Colonic mucosa (tissue), 4 donors: ENCODE measurements around the gene LIPK. TPM values are rescaled to one million over a fixed set of nuclear protein-coding genes. Genes with fewer than 3 reads are reported as not detected.
"Not testable (repeated sequence)": the region's sequence is repeated elsewhere in the genome, so short reads cannot be mapped to it uniquely, and the experiment has no call there.

ENCODE experiments used
- DNase-seq: peaks from one replicate; pipeline ENCODE4 v3.0.0-alpha.2; 2020
- H3K27ac ChIP-seq: fragments of 200-600 bp; one replicate; pipeline ENCODE4 v1.8.0; 2021
- H3K27me3 ChIP-seq: fragments of 200-600 bp; one replicate; pipeline ENCODE4 v1.8.0; 2021
- H3K36me3 ChIP-seq: fragments of 200-600 bp; one replicate; pipeline ENCODE4 v1.8.0; 2021
- H3K4me1 ChIP-seq: fragments of 200-600 bp; one replicate; pipeline ENCODE4 v1.8.0; 2021; ENCODE audit warnings: mild to moderate bottlenecking
- H3K4me3 ChIP-seq: fragments of 200-600 bp; one replicate; pipeline ENCODE4 v1.8.0; 2021
- H3K9ac ChIP-seq, 2 donors: one replicate each; pipeline ENCODE4 v1.7.0; 2013; ENCODE audit warnings: control low read depth in 2 of 2, low read depth in 2 of 2, low read length in 2 of 2
- H3K9me3 ChIP-seq: fragments of 200-600 bp; one replicate; pipeline ENCODE4 v1.8.0; 2021
- intact Hi-C: fragments of 100-400 bp; cut with DNase I; formaldehyde crosslinking; loops from one replicate; pipeline ENCODE4 v1.14.1; 2022
- total RNA-seq, 2 donors: library from RNA; stranded (reverse); fragmentation: NEBNext Ultra II Directional in 1 of 2; extraction: Animal tissue kit (Norgen Biotek cat#: 25700) in 1 of 2; gene quantifications; one replicate each; pipeline ENCODE4 v1.2.1, GENCODE V29; 2021
- TF ChIP-seq, protein P1 (sequence below): fragments of 200-600 bp; IDR thresholded peaks from one replicate; pipeline ENCODE4 v1.8.0; 2022; ENCODE audit warnings: antibody characterized with exemption, mild to moderate bottlenecking
- donor health status: healthy.
- donor health status: DM: no; HTN: no; CAD: no.
- donor health status: DM: no; HTN: no; CAD: no.

Gene LIPK
- total RNA-seq, 2 donors from 2014 or later = not detected

DNA sequence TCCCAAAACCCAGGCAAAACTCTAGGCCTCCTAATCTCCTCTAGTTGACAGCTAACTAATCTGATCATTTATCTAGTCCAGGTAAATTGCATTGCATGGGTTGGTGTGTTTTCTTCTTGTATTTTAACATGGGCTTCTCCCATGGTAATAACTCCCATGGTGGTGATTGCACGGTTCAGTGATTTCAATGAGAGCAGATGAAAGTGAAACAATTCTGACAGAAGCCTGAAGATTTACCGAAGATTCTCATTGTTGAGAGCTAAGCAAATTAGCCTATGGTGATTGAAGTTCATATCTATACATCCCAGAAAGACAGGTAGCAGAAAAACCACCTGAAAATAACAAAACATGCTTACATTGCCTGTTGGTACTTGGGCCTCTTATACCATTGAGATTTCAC lies 27.2 kb downstream of the LIPK start:
- H3K27ac ChIP-seq = no peak overlapping the region
- H3K4me3 ChIP-seq = no peak overlapping the region
- H3K27me3 ChIP-seq = no peaks in the 10 kb centered on the region
- no peak for DNase-seq
- H3K9me3 ChIP-seq = no peaks in the 10 kb centered on the region
- H3K36me3 ChIP-seq = no peaks in the 10 kb centered on the region
- no peaks in the 10 kb centered on the region for H3K4me1 ChIP-seq
- TF ChIP-seq, protein P1, sequence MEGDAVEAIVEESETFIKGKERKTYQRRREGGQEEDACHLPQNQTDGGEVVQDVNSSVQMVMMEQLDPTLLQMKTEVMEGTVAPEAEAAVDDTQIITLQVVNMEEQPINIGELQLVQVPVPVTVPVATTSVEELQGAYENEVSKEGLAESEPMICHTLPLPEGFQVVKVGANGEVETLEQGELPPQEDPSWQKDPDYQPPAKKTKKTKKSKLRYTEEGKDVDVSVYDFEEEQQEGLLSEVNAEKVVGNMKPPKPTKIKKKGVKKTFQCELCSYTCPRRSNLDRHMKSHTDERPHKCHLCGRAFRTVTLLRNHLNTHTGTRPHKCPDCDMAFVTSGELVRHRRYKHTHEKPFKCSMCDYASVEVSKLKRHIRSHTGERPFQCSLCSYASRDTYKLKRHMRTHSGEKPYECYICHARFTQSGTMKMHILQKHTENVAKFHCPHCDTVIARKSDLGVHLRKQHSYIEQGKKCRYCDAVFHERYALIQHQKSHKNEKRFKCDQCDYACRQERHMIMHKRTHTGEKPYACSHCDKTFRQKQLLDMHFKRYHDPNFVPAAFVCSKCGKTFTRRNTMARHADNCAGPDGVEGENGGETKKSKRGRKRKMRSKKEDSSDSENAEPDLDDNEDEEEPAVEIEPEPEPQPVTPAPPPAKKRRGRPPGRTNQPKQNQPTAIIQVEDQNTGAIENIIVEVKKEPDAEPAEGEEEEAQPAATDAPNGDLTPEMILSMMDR = no peak
- intact Hi-C loops = no loop called here
- no peak overlapping the region for H3K9ac ChIP-seq

GRCh38 chr10:88735661-88736060 lies 29.6 kb downstream of the LIPK start:
- H3K9ac ChIP-seq = no peak overlapping the region
- DNase-seq = no peak

GRCh38 chr10:88741921-88742320 lies 35.9 kb downstream of the LIPK start:
- H3K36me3 ChIP-seq, H3K4me3 ChIP-seq, DNase-seq, H3K4me1 ChIP-seq, H3K9me3 ChIP-seq, intact Hi-C loops, H3K27ac ChIP-seq, H3K9ac ChIP-seq, H3K27me3 ChIP-seq: not testable (repeated sequence)

More at GRCh38 chr10:88735661-88736060, 29.6 kb downstream of the LIPK start:
- Histone ChIP-seq H3K9me3 (no peaks in the 10 kb centered on the region), H3K27me3 (no peaks in the 10 kb centered on the region), H3K4me1 (no peaks in the 10 kb centered on the region), H3K4me3 (no peak overlapping the region), H3K36me3 (no peaks in the 10 kb centered on the region), H3K27ac (no peak overlapping the region)
- intact Hi-C loops = no loop called here
- TF ChIP-seq, protein P1 = no peak

GRCh38 chr10:88742448-88742847 lies 36.4 kb downstream of the LIPK start:
- Histone ChIP-seq H3K4me1 (no peaks in the 10 kb centered on the region), H3K9ac (no peak overlapping the region), H3K27ac (no peak overlapping the region), H3K4me3 (no peak overlapping the region), H3K36me3 (no peaks in the 10 kb centered on the region), H3K9me3 (no peaks in the 10 kb centered on the region), H3K27me3 (no peaks in the 10 kb centered on the region)
- DNase-seq = no peak
- intact Hi-C loops = no loop called here
- TF ChIP-seq, protein P1 = no peak

- no peaks in the 10 kb centered on the region for H3K36me3 ChIP-seq
- H3K27ac ChIP-seq = no peak overlapping the region
- TF ChIP-seq, protein P1 = no peak
- no peak overlapping the region for H3K4me3 ChIP-seq
- H3K9me3 ChIP-seq = no peaks in the 10 kb centered on the region
- intact Hi-C loops = no loop called here
- peak; percentile 28 for DNase-seq
- no peaks in the 10 kb centered on the region for H3K27me3 ChIP-seq
- no peaks in the 10 kb centered on the region for H3K4me1 ChIP-seq
- no peak overlapping the region for H3K9ac ChIP-seq
These were observed 38.0 kb downstream of the LIPK start for GRCh38 chr10:88744002-88744401.

GRCh38 chr10:88745633-88746032 lies 39.6 kb downstream of the LIPK start:
- H3K9ac ChIP-seq = no peak overlapping the region
- TF ChIP-seq, protein P1 = no peak
- H3K27ac ChIP-seq = no peak overlapping the region
- no peaks in the 10 kb centered on the region for H3K9me3 ChIP-seq
- DNase-seq = no peak
- H3K27me3 ChIP-seq = no peaks in the 10 kb centered on the region
- intact Hi-C loops = no loop called here
- H3K36me3 ChIP-seq = no peaks in the 10 kb centered on the region
- H3K4me3 ChIP-seq = no peak overlapping the region
- no peaks in the 10 kb centered on the region for H3K4me1 ChIP-seq
